ENCODE measurements around the gene TMEM161A. TPM values are rescaled to one million over a fixed set of nuclear protein-coding genes. Genes with fewer than 3 reads are reported as not detected.
A peak's percentile ranks its signal among the peaks of the same experiment; 100 is the strongest.

TMEM161A gene
- polyA plus RNA-seq, 3 donors = 14.3 to 22.5 (median 15.3) TPM

DNA sequence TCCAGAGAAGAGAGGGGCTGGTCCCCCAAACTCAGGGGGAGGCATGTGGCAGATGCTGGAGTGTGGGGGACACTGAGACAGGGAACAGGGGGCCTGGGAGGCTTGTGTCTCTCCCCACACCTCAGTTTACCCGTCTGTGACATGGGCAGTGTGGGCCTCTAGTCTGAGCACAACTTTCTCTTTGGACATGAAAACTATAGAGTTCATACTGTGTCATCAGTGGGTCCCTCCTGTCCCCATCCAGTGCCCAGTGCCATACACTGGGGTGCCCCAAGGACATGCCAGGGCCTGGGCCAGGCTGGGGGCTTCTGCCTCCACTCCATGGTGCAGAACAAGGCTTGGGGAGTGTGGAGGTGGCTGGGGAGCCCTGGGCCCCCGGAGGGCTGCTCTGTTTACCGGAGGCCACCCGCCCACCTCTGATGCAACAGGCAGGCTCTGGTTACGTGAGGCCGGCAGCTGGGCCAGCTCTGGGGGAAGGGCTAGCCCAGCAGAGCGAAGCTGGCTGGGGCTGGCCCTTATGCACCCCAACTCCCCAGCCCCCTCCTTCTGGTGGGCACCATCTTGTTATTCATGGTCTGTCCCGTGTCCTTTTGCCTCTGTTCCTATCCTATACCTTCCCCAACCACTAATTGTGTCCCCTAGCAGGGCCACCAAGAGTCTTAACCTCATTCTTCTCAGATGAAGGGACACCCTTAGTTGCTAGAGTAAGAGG is 33.7 kb upstream of the TMEM161A start:
- Histone ChIP-seq H4K20me1 (ENCODE audit: insufficient read depth, low read length) (peaks cover 34% of the 10 kb centered on the region), H3K9me3 (replicated peaks in 1 of 2; ENCODE audit: control insufficient read depth in 1 of 2, insufficient read depth in 1 of 2, low read length in 2 of 2) (no peaks in the 10 kb centered on the region), H2AFZ (ENCODE audit: insufficient read depth, low read depth, low read length, poor library complexity, severe bottlenecking) (no peak overlapping the region), H3K4me1 (ENCODE audit: control insufficient read depth in 1 of 2, insufficient read depth in 2 of 2, low read length in 2 of 2) (peaks cover 10 to 16% of the 10 kb centered on the region in 2 donors), H3K27me3 (ENCODE audit: control insufficient read depth in 2 of 2, insufficient read depth in 2 of 2, low read length in 2 of 2) (peaks cover 0 to 8% of the 10 kb centered on the region in 2 donors), H3K9ac (ENCODE audit: insufficient read depth, low read length, poor library complexity, severe bottlenecking) (peak overlapping the region; percentile 21), H3K4me2 (replicated peaks; ENCODE audit: extremely low read depth, low read length, poor library complexity, severe bottlenecking) (no peak overlapping the region), H3K79me2 (ENCODE audit: insufficient read depth, low read length) (no peaks in the 10 kb centered on the region), H3K27ac (ENCODE audit: low read depth in 1 of 2, low read length in 2 of 2) (no peak overlapping the region), H3K36me3 (replicated peaks in 1 of 2; ENCODE audit: control insufficient read depth in 1 of 2, insufficient read depth in 2 of 2, low read length in 2 of 2) (peaks cover 2 to 16% of the 10 kb centered on the region in 2 donors), H3K4me3 (replicated peaks in 1 of 3; ENCODE audit: low read depth in 2 of 3, low read length in 3 of 3) (no peak overlapping the region)
- Mint-ChIP-seq H3K36me3 (peaks cover 12 to 25% of the 10 kb centered on the region in 2 donors), H3K4me1 (peaks cover 24% of the 10 kb centered on the region), H3K27ac (no peak overlapping the region), H3K4me3 (no peak overlapping the region), H3K27me3 (ENCODE audit: low read depth in 3 of 3) (peaks cover 8 to 20% (median 12%) of the 10 kb centered on the region in 3 donors), H3K9me3 (peaks cover 0 to 4% (median 0%) of the 10 kb centered on the region in 7 donors)
- 0% methylated on average over 3 of the region's 8 CpGs for WGBS (ENCODE audit: insufficient coverage)
- intact Hi-C loops (cut with micrococcal nuclease) = no loop called here
- TF ChIP-seq, protein P1, sequence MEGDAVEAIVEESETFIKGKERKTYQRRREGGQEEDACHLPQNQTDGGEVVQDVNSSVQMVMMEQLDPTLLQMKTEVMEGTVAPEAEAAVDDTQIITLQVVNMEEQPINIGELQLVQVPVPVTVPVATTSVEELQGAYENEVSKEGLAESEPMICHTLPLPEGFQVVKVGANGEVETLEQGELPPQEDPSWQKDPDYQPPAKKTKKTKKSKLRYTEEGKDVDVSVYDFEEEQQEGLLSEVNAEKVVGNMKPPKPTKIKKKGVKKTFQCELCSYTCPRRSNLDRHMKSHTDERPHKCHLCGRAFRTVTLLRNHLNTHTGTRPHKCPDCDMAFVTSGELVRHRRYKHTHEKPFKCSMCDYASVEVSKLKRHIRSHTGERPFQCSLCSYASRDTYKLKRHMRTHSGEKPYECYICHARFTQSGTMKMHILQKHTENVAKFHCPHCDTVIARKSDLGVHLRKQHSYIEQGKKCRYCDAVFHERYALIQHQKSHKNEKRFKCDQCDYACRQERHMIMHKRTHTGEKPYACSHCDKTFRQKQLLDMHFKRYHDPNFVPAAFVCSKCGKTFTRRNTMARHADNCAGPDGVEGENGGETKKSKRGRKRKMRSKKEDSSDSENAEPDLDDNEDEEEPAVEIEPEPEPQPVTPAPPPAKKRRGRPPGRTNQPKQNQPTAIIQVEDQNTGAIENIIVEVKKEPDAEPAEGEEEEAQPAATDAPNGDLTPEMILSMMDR (IDR thresholded peaks at IDR 0.05) = no peak
- DNase-seq = no peak

DNA sequence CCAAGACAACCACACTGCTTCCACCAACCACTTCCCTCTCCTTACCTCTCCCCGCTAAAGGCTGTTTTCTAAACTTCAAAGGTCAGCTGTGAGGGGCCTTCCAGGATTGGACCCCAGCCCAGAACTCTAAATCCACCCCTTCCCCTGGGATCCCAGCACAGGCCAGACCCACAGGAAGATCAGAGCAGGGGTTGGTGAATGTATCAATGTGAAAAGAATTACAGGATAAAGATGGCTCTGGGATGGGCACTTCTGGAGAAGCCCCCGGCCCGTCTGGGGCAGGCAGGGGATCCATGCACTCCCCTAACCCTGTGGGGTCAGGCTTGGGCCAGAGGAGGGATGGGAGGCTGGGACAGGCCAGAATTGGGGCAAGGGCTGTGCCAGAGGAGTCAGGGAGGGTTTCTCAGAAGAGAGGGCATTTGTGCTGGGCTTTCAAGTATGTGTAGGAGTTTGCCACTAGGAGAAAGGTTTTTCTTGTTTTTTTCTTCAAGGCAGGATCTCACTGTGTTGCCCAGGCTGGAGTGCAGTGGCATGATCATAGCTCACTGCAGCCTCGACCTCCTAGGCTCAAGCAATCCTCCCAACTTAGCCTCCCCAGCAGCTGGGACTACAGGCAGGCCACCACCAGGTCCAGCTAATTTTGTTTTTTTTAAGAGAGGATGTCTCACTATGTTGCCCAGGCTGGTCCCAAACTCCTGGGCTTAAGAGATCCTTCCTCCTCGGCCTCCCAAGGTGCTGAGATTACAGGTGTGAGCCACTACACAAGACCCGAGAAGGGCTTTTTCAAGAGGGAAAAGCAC is 32.8 kb upstream of the TMEM161A start:
- peak overlapping the region in 1 of 2 donors; percentile 78 for H3K4me3 Mint-ChIP-seq
- intact Hi-C loops (cut with micrococcal nuclease) = no loop called here
- Histone ChIP-seq H3K4me1 (ENCODE audit: control insufficient read depth in 1 of 2, insufficient read depth in 2 of 2, low read length in 2 of 2) (peaks cover 10 to 16% of the 10 kb centered on the region in 2 donors), H3K9ac (ENCODE audit: insufficient read depth, low read length, poor library complexity, severe bottlenecking) (no peak overlapping the region), H3K9me3 (replicated peaks in 1 of 2; ENCODE audit: control insufficient read depth in 1 of 2, insufficient read depth in 1 of 2, low read length in 2 of 2) (no peaks in the 10 kb centered on the region), H4K20me1 (ENCODE audit: insufficient read depth, low read length) (peaks cover 34% of the 10 kb centered on the region), H3K27ac (ENCODE audit: low read depth in 1 of 2, low read length in 2 of 2) (no peak overlapping the region), H3K4me3 (replicated peaks in 1 of 3; ENCODE audit: low read depth in 2 of 3, low read length in 3 of 3) (no peak overlapping the region), H3K27me3 (ENCODE audit: control insufficient read depth in 2 of 2, insufficient read depth in 2 of 2, low read length in 2 of 2) (peaks cover 0 to 8% of the 10 kb centered on the region in 2 donors), H3K36me3 (replicated peaks in 1 of 2; ENCODE audit: control insufficient read depth in 1 of 2, insufficient read depth in 2 of 2, low read length in 2 of 2) (peaks cover 0 to 7% of the 10 kb centered on the region in 2 donors), H3K4me2 (replicated peaks; ENCODE audit: extremely low read depth, low read length, poor library complexity, severe bottlenecking) (no peak overlapping the region), H2AFZ (ENCODE audit: insufficient read depth, low read depth, low read length, poor library complexity, severe bottlenecking) (no peak overlapping the region), H3K79me2 (ENCODE audit: insufficient read depth, low read length) (no peaks in the 10 kb centered on the region)
- H3K27ac Mint-ChIP-seq = peak overlapping the region in 3 of 7 donors; percentile 7 to 62 (median 56)
- H3K27me3 Mint-ChIP-seq (ENCODE audit: low read depth in 3 of 3) = peaks cover 8 to 20% (median 12%) of the 10 kb centered on the region in 3 donors
- peaks cover 6 to 17% of the 10 kb centered on the region in 2 donors for H3K36me3 Mint-ChIP-seq
- H3K4me1 Mint-ChIP-seq = peaks cover 24% of the 10 kb centered on the region
- H3K9me3 Mint-ChIP-seq = peaks cover 0 to 4% (median 0%) of the 10 kb centered on the region in 7 donors
- DNase-seq = no peak
- TF ChIP-seq, protein P1 (IDR thresholded peaks at IDR 0.05) = no peak
- WGBS (ENCODE audit: insufficient coverage) = 97% methylated on average over 5 of the region's 6 CpGs

All from CD14-positive monocyte (primary cell).